ENCODE data around the gene SCN3B. TPM values are rescaled to one million over a fixed set of nuclear protein-coding genes. Genes with fewer than 3 reads are reported as not detected.

Gene SCN3B
- total RNA-seq, 1 experiment from 2014 or later, result 0.06 TPM

Other genes starting within 250 kb of the SCN3B start
- gene GRAMD1B, start 224.4 kb downstream of the SCN3B start, total RNA-seq (2014; rRNA removed; shearing (Covaris generic)), result 61.0 and 70.9 TPM in 2 replicates
- gene ZNF202, start 87.0 kb upstream of the SCN3B start, total RNA-seq (2014; rRNA removed; shearing (Covaris generic)), result 9.7 and 11.3 TPM in 2 replicates
- gene OR6X1, start 99.9 kb upstream of the SCN3B start, total RNA-seq (2014; rRNA removed; shearing (Covaris generic)), result not detected in 2 replicates
- gene OR6M1, start 151.7 kb upstream of the SCN3B start, total RNA-seq (2014; rRNA removed; shearing (Covaris generic)), result not detected in 2 replicates
- gene TMEM225, start 231.0 kb upstream of the SCN3B start, total RNA-seq (2014; rRNA removed; shearing (Covaris generic)), result not detected in 2 replicates
- not detected in 2 replicates for gene OR8D4, start 247.5 kb upstream of the SCN3B start, total RNA-seq (2014; rRNA removed; shearing (Covaris generic))